HG03432 (cell line): ENCODE data around the gene DDX42.

Experiments
- ATAC-seq: cut with Tn5 transposase; IDR thresholded peaks from one replicate; pipeline ENCODE4 v1.9.1; 2021; ENCODE audit warnings: mild to moderate bottlenecking, moderate library complexity; ENCODE audit not compliant: unreplicated experiment

DDX42 gene, protein sequence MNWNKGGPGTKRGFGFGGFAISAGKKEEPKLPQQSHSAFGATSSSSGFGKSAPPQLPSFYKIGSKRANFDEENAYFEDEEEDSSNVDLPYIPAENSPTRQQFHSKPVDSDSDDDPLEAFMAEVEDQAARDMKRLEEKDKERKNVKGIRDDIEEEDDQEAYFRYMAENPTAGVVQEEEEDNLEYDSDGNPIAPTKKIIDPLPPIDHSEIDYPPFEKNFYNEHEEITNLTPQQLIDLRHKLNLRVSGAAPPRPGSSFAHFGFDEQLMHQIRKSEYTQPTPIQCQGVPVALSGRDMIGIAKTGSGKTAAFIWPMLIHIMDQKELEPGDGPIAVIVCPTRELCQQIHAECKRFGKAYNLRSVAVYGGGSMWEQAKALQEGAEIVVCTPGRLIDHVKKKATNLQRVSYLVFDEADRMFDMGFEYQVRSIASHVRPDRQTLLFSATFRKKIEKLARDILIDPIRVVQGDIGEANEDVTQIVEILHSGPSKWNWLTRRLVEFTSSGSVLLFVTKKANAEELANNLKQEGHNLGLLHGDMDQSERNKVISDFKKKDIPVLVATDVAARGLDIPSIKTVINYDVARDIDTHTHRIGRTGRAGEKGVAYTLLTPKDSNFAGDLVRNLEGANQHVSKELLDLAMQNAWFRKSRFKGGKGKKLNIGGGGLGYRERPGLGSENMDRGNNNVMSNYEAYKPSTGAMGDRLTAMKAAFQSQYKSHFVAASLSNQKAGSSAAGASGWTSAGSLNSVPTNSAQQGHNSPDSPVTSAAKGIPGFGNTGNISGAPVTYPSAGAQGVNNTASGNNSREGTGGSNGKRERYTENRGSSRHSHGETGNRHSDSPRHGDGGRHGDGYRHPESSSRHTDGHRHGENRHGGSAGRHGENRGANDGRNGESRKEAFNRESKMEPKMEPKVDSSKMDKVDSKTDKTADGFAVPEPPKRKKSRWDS

DNA sequence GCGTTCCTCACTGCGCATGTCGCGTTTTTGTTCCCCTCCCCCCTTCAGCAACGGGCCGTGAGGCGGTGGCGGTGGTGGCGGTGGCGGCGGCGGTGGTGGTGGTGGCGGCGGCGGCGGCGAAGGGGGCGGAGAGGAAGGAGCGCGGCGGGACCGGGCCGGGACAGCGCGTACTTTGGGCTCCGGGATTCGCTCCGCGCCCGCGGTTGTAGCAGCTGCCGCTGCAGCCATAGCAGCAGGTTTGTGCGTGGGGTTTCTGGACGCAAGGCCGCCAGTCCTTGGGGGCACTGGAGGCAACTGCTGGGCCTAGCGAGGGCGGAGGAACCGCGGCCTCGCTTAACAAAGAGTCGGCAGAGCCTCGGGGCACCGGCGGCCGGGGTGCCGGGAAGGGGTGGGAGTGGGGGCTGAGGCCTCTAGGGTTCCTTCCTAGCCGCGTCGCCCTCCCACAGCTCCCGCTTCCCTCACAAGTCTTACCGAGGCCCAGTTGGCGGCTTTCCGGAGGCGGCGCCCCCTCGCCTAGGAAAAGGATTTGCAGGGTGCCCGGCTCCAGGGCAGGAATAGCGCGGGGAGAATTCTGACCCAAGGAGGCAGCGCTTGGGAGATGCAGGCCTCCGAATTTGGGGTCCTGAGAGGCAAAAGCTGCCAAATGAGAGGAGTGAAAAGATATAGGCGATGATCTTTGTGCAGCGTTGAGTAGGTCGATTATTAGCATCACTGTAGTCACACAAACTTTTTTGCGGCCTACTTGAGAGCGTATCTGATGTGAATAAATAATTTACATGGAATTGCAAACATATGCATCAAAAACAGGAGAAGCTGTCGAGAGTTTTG lies at the start of gene DDX42:
Gene DDX42, plus strand, starts transcription at position 30 of the 828 bp plus-strand sequence. CDS start 12,880 bp downstream, outside the sequence.
- ATAC-seq = peak; percentile 9

DNA sequence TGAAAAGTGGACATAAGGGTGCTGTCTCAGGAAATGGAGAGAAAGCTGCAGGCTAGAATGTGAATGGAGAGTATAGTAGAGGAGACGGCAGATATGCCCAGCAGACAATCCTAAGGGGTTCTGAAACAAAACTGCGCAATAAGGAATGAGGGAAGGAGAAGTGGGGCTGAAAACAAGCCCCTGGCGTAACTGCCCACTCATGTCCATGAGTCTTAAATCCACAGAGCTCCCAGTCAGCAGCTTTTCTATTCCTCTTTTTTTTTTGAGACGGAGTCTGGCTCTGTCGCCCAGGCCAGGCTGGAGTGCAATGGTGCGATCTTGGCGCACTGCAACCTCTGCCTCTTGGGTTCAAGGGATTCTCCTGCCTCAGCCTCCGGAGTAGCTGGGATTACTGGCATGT lies 38.3 kb upstream of the DDX42 start:
- no peak for ATAC-seq

DNA sequence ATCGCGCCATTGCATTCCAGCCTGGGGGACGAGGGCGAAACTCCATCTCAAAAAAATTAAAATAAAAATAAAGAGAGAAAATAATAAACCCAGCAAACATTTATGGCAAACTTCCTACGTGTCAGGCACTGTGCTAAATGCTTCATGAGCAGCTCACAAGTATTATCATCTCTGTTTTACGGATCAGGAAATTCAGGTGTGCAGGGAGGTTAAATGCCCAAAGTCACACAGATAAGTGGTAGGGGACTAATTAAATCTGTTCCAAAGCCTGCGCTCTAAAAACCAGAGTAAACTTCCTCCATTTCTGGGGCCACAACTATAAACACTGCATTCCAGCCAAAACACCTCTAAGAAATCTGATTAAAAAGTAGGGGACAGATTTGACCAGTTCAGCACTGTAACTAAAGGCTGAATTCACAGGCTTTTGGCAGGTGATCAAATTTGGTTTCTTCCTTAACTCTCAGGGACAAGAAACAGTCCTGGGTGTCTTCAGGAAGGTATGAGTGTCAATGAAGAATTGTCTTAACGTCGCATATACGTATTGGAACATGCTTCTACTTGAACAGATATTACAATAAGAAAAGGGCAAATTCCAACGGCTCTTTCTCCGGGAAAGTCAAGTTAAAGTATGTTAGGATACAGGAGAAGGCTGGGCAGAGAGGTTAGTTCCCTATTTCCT lies 33.4 kb upstream of the DDX42 start:
- no peak for ATAC-seq

DNA sequence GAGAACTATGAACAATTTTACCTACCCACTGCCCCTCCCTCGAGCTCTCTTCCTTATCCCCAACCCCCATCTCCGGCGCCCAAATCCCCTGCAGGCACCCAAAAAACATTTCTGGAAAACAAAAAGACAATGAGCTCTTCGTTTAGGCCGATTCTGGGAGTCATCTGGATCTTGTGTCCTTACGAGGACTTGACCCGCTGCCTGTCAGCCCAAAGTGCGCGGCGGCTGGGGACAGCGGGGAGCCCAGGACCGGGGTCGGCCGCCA lies 32.9 kb upstream of the DDX42 start:
- peak; percentile 30 for ATAC-seq

DNA sequence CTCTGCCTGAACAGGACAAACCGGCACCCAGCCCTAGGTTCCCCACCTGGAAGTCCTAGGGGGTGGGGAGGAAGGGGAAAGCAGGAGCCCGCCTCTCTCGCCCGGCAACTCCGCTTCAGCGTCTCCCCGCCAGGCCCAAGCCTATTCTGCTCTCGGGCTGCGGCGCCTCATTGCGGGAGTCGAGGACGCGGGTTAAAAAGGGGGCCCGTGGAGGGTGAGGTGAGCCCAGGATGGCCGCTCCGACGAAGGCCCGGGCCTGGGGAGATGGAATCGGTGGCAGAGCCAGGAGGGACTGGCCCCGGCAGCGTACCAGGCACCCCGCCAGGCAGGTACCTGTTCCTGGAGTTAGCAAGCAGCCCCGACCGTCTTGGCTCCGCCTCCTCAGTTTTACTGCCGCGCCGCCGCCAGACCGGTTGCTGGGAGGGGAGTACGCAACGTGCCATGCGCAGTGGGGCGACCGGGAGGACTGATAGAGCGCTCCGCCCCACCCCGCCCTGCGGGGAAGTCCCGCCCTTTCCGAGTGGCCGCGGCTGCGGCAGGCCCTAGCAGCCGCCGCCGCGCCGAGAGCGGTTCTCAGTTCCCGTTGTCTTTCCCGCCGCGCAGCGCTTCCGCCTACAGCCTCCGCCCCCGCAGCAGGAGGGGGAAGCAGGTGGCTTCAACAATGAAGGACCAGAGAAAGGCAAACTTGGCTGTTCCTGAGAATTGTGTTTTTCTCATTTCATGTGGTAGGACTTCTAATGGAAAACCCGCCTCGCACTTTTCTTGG lies 32.4 kb upstream of the DDX42 start, which contains the start of gene STRADA:
Gene STRADA, minus strand, starts transcription at position 392 of the 766 bp plus-strand sequence. CDS start 13,430 bp downstream, outside the sequence.
- peak; percentile 91 for ATAC-seq

DNA sequence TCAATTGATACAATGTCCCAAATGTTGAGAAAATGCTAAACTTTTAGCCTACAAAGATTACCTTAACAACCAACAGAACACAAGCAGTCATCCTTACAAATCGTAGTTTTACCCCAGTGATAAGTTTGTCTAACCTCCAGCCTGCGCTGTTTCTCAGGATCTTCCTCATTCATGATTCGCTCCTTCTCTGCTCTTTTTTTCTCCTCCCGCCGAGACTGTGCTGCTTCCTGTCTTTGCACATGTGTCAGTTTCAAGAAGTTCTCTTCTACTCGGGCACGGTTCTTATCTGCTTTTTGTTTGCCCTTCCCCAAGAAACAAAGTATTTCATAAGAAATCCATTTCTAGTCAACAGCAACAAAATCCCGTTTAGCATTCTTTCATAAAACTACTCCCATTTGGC lies 22.2 kb upstream of the DDX42 start:
- ATAC-seq = no peak

DNA sequence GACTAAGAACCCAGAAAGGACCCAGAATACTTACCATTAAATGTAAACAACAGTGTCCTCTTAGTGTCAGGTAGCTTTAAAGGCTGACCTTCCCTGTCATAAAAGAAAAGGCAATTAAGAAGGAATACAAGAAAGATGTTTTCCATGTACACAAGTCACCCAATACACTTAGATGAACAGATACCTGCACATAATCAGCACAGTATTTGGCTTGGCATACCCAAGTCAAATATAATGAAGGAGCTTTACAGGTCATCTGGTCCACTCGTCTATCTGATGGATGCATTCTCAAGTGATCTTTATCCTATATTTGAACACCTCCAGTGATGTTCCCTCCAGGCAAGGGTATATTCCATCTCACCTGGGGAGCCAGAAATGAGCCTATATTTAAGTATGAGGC lies 21.3 kb upstream of the DDX42 start:
- no peak for ATAC-seq

DNA sequence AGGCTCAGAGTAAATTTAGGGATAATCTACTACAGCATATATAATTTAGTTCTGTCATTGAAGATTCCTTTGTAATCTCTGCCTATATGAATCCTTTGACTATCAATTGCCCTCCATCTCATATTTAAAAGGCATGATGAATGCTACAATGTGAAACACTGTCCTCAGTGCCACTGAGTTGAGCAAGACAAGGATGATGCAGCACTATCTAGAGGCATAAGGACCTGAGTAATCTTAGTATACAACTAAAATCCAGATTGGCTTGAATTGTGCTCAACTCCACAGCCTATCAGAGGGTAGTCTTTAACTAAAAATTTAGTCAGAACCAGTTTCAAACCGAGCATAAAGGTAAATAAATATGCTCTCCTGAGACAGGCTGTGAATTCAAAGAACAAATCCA lies 20.8 kb upstream of the DDX42 start:
- no peak for ATAC-seq

DNA sequence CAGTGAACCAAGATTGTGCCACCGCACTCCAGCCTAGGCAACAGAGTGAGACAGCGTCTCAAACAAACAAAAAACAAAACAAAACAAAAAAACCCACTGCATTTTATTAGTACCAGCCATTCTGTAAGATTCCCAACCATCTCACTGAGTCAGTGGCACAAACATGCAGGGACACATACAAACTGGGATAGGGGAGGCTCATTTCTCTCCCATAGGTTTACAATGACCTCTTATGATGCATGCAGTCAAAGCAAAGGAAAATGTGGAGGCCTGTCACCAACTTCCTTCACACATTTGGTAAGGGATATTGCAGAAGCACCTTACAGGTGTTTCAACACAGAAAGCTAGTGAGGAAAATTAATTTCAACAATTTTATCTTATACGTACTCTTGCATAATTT lies 19.9 kb upstream of the DDX42 start:
- ATAC-seq = no peak

DNA sequence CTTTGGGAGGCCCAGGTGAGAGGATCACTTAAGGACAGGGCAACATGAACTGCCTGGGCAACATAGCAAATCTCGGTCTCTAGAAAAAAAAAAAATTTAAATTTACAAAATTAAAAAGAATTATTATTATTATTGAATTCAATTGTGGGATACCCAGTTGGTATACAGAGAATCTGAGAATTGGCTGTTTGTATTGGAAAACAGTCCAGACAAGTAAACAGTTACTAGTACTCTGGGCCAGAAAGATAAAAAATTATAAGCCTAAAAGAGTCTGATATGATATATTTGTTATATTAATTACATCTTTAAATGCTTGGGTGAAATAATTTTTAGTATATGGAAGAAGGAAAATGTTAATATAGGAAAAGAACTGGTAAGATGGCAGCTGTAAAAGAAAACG lies 15.5 kb upstream of the DDX42 start:
- no peak for ATAC-seq

DNA sequence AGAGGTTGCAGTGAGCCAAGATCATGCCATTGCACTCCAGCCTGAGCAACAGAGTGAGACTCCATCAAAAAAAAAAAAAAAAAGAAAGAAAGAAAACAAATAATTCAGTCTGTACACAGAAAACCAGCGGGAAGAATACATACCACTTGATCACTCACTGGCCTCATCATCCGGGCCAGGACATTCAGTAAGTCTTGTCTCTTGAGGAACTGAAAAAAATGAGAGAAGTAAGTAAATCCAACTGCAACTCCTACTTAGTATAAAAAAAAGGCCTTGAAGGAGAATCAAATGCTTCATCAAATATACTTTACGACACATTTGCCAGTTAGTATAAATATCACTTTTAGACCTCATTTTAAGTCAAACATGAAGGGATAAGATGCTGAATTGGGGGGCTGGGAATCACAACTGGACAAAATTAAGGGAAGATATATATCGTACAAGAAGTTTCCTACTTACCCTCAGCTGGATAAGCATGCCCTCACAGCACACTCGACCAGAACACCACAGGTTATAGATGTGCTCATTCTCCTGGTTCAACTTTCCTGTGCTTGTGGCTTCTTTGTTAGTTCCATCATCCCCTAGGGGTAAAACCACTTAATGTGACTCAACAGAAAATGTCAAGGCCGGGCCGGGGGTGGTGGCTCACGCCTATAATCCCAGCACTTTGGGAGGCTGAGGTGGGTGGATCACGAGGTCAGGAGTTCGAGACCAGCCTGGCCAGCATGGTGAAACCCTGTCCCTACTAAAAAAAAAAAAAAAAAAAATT lies 13.0 kb upstream of the DDX42 start:
- no peak for ATAC-seq

DNA sequence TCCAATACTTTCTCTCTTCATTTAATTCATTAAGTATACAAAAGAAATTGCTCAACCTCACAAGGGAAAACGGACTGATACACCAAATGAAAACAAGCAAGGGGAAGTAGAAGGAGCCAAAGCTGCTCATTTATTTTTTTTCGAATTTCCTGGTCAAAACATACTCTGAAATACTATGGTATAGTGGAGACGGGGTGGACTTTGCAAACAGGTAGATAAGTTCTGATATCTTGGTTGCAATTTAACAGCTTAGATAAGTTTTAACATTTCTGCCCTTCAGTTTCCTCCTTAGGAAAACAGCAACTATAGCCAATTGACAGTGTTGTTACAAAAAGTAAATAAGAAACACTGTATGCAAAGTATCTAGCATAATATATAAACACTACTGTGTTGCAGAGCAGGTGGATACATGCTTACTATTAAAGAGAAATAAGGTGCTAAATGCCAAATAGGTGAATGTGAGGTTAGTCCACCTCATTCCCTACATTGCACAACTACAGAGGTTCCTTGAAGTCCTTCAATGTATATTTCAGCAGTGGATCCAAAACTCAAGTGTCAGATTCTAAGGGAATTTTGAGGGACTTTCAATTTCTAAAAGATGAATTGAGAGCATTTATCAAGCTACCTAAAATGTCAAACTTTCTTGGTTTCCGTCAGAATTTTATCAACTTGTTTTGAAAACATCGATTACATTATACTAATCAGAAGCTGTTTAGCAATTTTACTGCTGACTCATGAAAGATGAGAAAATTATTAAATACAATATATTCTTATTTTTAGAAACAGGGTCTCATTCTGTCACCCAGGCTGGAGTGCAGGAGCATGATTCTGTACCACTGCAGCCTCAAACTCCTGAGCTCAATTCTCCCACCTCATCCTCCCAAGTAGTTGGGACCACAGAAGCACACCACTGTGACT lies 11.6 kb upstream of the DDX42 start:
- no peak for ATAC-seq

DNA sequence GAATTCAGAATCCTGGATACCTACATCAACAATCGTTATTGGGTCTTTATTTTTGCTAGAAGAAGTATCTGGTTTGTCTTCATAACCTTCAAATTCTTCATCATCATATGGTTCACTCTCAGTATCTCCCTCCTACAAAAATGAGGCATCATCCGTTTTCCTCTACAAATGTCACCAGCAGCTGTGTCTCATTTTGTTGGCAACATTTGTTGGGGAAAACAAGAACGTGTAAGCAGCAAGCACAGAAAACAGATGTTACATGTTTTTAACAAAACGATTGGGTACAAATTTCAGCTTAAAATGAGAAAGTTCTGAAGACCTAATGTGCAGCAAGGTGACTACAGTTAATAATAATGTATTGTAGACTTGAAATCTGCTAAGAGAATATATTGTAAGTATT lies 9.3 kb upstream of the DDX42 start:
- no peak for ATAC-seq

DNA sequence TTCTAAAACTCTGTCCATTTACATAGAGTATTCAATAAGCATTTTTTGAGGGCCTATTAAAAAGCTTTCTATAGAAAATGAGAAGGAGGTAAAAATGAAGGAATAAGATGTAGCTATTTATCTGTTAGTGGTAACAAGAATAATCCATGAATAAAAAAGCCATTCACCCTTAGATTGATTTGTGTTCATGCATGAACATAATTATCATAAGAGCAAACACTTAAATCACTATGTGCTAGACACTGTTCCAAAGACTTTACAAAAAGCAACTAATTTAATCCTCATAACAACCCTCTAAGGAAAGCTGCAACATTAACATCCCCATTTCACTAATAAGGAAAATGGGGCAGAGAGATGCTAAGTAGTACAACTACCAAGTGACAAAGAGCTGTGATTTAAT lies 7.2 kb upstream of the DDX42 start:
- no peak for ATAC-seq

DNA sequence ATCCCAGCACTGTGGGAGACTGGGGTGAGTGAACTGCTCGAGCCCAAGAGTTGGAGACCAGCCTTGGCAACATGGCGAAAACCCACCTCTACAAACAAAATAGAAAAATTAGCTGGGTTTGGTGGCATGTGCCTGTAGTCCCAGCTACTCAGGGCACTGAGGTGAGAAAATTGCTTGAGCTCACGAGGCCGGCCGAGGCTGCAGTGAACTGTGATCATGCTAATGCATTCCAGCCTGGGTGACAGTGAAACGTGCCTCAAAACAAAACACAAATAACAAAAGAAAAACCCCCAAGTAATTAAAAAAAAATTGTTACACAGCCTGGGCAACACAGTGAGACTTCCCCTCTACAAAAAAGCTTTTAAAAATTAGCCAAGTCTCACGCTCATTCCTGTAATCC lies 5.5 kb upstream of the DDX42 start:
- ATAC-seq = no peak

DNA sequence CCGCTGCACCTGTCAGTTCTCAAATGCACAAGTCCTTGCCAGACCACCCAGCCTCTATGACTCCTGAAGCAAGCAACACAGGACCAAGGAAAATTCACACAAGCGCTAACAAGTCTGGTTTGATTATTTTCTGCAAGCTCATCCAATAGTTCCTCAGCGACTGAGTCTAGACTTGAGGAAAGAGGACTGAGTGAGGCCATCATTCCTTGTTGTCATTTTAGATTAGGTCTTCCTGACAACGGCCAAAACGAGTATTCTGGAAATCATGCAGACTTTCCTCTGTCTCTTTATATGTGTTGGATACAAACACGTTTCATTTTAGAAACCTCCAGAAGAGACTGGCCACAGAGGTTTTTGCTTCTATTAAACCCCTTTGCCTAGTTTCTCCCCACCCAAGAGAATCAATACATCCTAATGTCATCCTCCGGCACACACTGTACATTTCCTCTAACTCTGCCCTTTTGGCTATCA lies 1.1 kb upstream of the DDX42 start:
- ATAC-seq = no peak

DNA sequence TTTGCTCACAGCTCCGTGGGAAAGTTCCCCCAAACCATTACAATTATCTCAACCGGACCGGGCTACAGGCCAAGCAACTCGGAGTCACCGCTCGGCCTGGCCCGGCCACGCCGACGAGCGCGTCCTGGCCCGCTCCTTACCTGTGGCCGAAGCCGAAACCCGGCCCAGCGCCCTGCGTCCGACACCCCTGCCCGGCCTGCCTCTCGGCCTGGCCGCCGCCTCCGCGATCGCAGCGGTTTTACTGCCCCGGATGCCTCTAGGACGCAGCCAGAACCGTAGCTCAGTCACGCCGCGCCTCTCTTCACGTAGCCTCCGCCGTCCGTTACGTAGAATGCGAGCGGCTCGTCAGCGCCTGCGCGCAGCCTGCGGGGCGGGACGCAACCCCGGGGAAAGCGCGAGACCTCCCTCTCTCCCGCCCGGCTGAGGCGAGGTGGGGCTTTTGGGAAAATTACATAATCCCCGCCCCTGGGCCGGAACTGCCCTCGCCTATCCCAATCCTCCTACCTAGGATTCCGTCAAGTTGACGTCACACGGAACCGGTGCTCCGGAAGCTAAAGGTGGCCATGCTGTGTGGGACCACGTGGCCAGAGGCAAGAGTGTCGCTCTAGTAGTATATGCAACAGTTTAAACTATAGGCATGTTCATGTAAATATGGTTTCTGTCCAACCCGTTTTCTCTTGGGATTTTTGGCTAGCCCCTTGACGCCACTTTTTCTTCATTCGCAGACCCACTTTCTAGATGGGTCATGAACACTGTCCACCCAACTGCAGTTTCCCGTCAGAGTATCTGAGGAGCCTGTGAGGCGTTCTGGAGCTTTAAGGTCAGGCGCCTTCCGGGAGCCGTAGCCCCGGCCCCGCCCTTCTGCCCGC lies 464 bp upstream of the DDX42 start, which contains the start of gene CCDC47:
Gene CCDC47, minus strand, starts transcription at position 326 of the 869 bp plus-strand sequence. CDS start 7,422 bp downstream, outside the sequence.
- ATAC-seq = peak; percentile 83
